ENCODE measurements around the gene MDM2.

MDM2 gene

GRCh38 chr12:68871921-68872320, 63.9 kb downstream of the MDM2 start:
- TF ChIP-seq FOXP2 (optimal IDR thresholded peaks at IDR 0.05; ENCODE audit: control extremely low read depth, extremely low read length, insufficient read depth) (no peak), EZH2 (IDR thresholded peaks at IDR 0.05) (no peak), POLR2AphosphoS5 (IDR thresholded peaks at IDR 0.05; ENCODE audit: borderline replicate concordance, low read depth, low read length) (no peak)
- H3K27ac ChIP-seq: no peak overlapping the region
- H3K9me3 ChIP-seq (ENCODE audit: low read depth, low read length): no peaks in the 10 kb centered on the region
- no peak for DNase-seq (ENCODE audit: low read depth, low spot score)
- H3K9ac ChIP-seq (ENCODE audit: insufficient read length): no peak overlapping the region
- H3K4me3 ChIP-seq: no peak overlapping the region
- no peaks in the 10 kb centered on the region for H3K36me3 ChIP-seq (ENCODE audit: insufficient read depth, low read length)

- no peak overlapping the region for H3K27ac ChIP-seq
- H3K9me3 ChIP-seq (ENCODE audit: low read depth, low read length): no peaks in the 10 kb centered on the region
- no peaks in the 10 kb centered on the region for H3K36me3 ChIP-seq (ENCODE audit: insufficient read depth, low read length)
- H3K9ac ChIP-seq (ENCODE audit: insufficient read length): no peak overlapping the region
- TF ChIP-seq EZH2 (IDR thresholded peaks at IDR 0.05): no peak
- TF ChIP-seq FOXP2 (optimal IDR thresholded peaks at IDR 0.05; ENCODE audit: control extremely low read depth, extremely low read length, insufficient read depth): no peak
- no peak for TF ChIP-seq POLR2AphosphoS5 (IDR thresholded peaks at IDR 0.05; ENCODE audit: borderline replicate concordance, low read depth, low read length)
- no peak for DNase-seq (ENCODE audit: low read depth, low spot score)
- no peak overlapping the region for H3K4me3 ChIP-seq
Observed at GRCh38 chr12:68873316-68873715, 65.3 kb downstream of the MDM2 start.

- Histone ChIP-seq H3K9ac (ENCODE audit: insufficient read length) (peak overlapping the region; percentile 50), H3K9me3 (ENCODE audit: low read depth, low read length) (no peaks in the 10 kb centered on the region), H3K27ac (no peak overlapping the region; the same call in 1 of the 2 replicates), H3K36me3 (ENCODE audit: insufficient read depth, low read length) (no peaks in the 10 kb centered on the region), H3K4me3 (no peak overlapping the region)
- no peak for DNase-seq (ENCODE audit: low read depth, low spot score)
- TF ChIP-seq EZH2 (IDR thresholded peaks at IDR 0.05) (no peak), POLR2AphosphoS5 (IDR thresholded peaks at IDR 0.05; ENCODE audit: borderline replicate concordance, low read depth, low read length) (no peak), FOXP2 (optimal IDR thresholded peaks at IDR 0.05; ENCODE audit: control extremely low read depth, extremely low read length, insufficient read depth) (no peak)
Observed at GRCh38 chr12:68876461-68876860, 68.5 kb downstream of the MDM2 start.

DNA sequence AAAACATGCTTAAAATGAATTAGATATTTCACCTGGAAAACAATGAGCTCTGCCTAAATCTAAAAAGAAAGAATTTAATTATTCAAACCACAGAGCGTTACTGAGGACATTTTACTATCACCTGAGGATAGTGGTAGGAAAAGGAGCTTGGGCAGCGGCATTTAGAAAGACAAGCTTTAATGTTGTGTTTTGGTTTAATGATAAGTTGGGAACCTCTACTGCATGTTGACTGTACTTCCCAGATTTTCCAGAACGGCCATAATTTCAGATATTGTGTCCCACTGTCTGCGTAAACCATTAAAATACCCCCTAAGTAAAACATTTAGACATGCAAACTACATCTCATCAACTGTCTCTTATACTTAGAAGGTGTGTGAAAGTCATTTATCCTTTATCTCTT, 69.6 kb downstream of the MDM2 start:
- Histone ChIP-seq H3K4me3 (no peak overlapping the region), H3K36me3 (ENCODE audit: insufficient read depth, low read length) (no peaks in the 10 kb centered on the region), H3K27ac (no peak overlapping the region), H3K9ac (ENCODE audit: insufficient read length) (no peak overlapping the region), H3K9me3 (ENCODE audit: low read depth, low read length) (no peaks in the 10 kb centered on the region)
- DNase-seq (ENCODE audit: low read depth, low spot score): no peak
- TF ChIP-seq EZH2 (IDR thresholded peaks at IDR 0.05) (no peak), FOXP2 (optimal IDR thresholded peaks at IDR 0.05; ENCODE audit: control extremely low read depth, extremely low read length, insufficient read depth) (no peak), POLR2AphosphoS5 (IDR thresholded peaks at IDR 0.05; ENCODE audit: borderline replicate concordance, low read depth, low read length) (no peak)

DNA sequence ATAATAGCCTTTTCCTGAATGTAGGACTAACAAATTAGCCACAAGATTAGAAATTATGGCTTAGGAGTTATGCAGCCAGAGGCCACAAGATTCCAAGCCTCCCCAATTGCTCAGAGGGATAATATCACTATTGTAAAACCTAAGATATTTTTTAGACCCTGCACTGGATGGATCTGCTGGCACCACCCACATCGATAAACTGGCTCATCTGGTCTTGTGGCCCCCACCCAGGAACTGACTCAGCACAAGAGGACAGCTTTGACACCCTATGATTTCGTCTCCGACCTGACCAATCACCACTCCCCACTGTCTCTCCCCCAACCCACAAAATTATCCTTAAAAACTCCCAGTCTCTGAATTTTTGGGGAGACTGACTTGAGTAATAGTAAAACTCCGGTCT, 70.3 kb downstream of the MDM2 start:
- Histone ChIP-seq H3K9me3 (ENCODE audit: low read depth, low read length) (no peaks in the 10 kb centered on the region), H3K27ac (no peak overlapping the region), H3K9ac (ENCODE audit: insufficient read length) (no peak overlapping the region), H3K4me3 (no peak overlapping the region), H3K36me3 (ENCODE audit: insufficient read depth, low read length) (no peaks in the 10 kb centered on the region)
- no peak for DNase-seq (ENCODE audit: low read depth, low spot score)
- no peak for TF ChIP-seq EZH2 (IDR thresholded peaks at IDR 0.05)

GRCh38 chr12:68878846-68879245, 70.9 kb downstream of the MDM2 start:
- no peak for DNase-seq (ENCODE audit: low read depth, low spot score)
- Histone ChIP-seq H3K9ac (ENCODE audit: insufficient read length) (no peak overlapping the region), H3K27ac (no peak overlapping the region), H3K36me3 (ENCODE audit: insufficient read depth, low read length) (no peaks in the 10 kb centered on the region), H3K9me3 (ENCODE audit: low read depth, low read length) (no peaks in the 10 kb centered on the region), H3K4me3 (no peak overlapping the region)
- no peak for TF ChIP-seq POLR2AphosphoS5 (IDR thresholded peaks at IDR 0.05; ENCODE audit: borderline replicate concordance, low read depth, low read length)
- TF ChIP-seq EZH2 (IDR thresholded peaks at IDR 0.05): no peak
- TF ChIP-seq FOXP2 (optimal IDR thresholded peaks at IDR 0.05; ENCODE audit: control extremely low read depth, extremely low read length, insufficient read depth): no peak

- no peak for TF ChIP-seq FOXP2 (optimal IDR thresholded peaks at IDR 0.05; ENCODE audit: control extremely low read depth, extremely low read length, insufficient read depth)
- TF ChIP-seq EZH2 (IDR thresholded peaks at IDR 0.05): no peak
- TF ChIP-seq POLR2AphosphoS5 (IDR thresholded peaks at IDR 0.05; ENCODE audit: borderline replicate concordance, low read depth, low read length): no peak
Observed at GRCh38 chr12:68880660-68881325, 72.8 kb downstream of the MDM2 start.

DNA sequence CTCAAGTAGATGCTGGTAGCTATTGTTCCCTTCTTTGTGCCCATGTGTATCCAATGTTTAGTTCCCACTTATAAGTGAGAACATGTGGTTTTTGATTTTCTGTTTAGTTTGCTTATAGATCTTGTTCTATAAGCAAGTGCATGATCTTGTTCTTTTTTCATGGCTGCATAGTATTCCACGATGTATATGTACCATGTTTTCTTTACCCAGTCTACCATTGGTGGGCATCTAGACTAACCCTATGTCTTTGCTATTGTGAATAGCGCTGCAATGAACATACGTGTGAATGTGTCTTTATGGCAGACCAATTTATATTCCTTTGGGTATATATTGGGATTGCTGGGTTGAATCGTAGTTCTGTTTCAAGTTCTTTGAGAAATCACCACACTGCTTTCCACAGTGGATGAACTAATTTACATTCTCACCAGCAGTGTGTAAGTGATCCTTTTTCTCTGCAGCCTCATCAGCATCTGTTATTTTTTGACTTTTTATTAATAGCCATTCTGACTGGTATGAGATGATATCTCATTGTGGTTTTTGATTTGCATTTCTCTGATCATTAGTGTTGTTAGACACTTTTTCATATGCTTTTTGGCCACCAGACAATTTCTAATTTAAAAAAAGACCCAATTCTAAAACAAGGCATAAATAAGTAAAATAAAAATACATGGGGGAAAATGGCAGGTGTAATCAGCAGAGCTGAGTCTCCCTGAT, 74.4 kb downstream of the MDM2 start:
- H3K4me3 ChIP-seq: no peak overlapping the region
- H3K36me3 ChIP-seq (ENCODE audit: insufficient read depth, low read length): no peaks in the 10 kb centered on the region
- no peaks in the 10 kb centered on the region for H3K9me3 ChIP-seq (ENCODE audit: low read depth, low read length)
- no peak for DNase-seq (ENCODE audit: low read depth, low spot score)
- TF ChIP-seq EZH2 (IDR thresholded peaks at IDR 0.05): no peak
- TF ChIP-seq FOXP2 (optimal IDR thresholded peaks at IDR 0.05; ENCODE audit: control extremely low read depth, extremely low read length, insufficient read depth): no peak
- TF ChIP-seq POLR2AphosphoS5 (IDR thresholded peaks at IDR 0.05; ENCODE audit: borderline replicate concordance, low read depth, low read length): no peak
- no peak overlapping the region for H3K27ac ChIP-seq
- no peak overlapping the region for H3K9ac ChIP-seq (ENCODE audit: insufficient read length)

More at GRCh38 chr12:68880660-68881325, 72.8 kb downstream of the MDM2 start:
- Histone ChIP-seq H3K4me3 (no peak overlapping the region), H3K9ac (ENCODE audit: insufficient read length) (no peak overlapping the region), H3K9me3 (ENCODE audit: low read depth, low read length) (no peaks in the 10 kb centered on the region), H3K27ac (no peak overlapping the region), H3K36me3 (ENCODE audit: insufficient read depth, low read length) (no peaks in the 10 kb centered on the region)
- no peak for DNase-seq (ENCODE audit: low read depth, low spot score)
